ENCODE results near the gene PSMA3. TPM values are rescaled to one million over a fixed set of nuclear protein-coding genes. Genes with fewer than 3 reads are reported as not detected.

The PSMA3 gene
- total and polyA plus RNA-seq, 10 of the 15 experiments (the other 5 are each of a cell fraction or from before 2014, with no cell fraction given), result 142 to 936 (median 400) TPM

DNA sequence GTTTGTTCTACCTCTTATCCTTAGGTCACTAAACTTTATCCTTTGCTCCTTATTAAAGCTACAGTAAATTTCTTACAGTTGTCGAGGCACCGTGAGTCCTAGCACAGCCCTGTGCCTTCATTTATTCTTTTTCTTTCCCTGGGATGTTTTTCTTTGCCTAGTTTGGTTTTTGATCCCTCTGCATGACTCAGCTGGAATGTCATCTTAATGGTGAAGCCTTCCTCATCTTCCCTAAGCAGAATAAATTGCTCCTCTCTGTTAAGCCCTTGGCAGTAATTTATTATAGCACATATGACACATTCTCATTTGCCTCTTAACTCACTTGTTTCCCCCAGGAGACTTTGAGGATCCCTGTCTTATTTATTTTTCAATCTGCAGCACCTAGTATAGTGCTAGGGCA, 28.1 kb upstream of the PSMA3 start (continued):
- TF ChIP-seq MTA2 (IDR thresholded peaks at IDR 0.05; ENCODE audit: low read depth) (no peak), PAX8 (IDR thresholded peaks at IDR 0.05) (no peak), CTCF (IDR thresholded peaks at IDR 0.05 in 2 of 3, conservative IDR thresholded peaks at IDR 0.05 in 1 of 3; ENCODE audit: control insufficient read depth in 2 of 3, extremely low read depth in 1 of 3, insufficient read depth in 1 of 3, low read depth in 3 of 3, low read length in 3 of 3) (no peak), PAX5 (IDR thresholded peaks at IDR 0.05; ENCODE audit: borderline replicate concordance, low read depth, low read length) (no peak), WRNIP1 (IDR thresholded peaks at IDR 0.05; ENCODE audit: borderline replicate concordance, low read depth, low read length) (no peak), SKIL (IDR thresholded peaks at IDR 0.05; ENCODE audit: low read depth, poor library complexity, severe bottlenecking) (no peak)

- H3K4me3 ChIP-seq, result no peak overlapping the region
- ChIA-PET POLR2A (interaction anchor here (1.4 kb wide), 1 partner anchor 17 kb away, joined by 3 read pairs; the partner anchor contains the start of gene PSMA3), RAD21 (ENCODE audit: unreplicated experiment) (interaction anchor here (0.6 kb wide), 1 partner anchor 151 kb away, joined by 3 read pairs; no protein-coding TSS in a partner anchor), CTCF (no interaction called here), SMC1A (ENCODE audit: uncharacterized antibody, unreplicated experiment) (interaction anchor here (1.0 kb wide), 1 partner anchor 8 kb away, joined by 3 read pairs; no protein-coding TSS in a partner anchor)
- H2AFZ ChIP-seq (ENCODE audit: control insufficient read depth, low read depth, low read length), result no peak overlapping the region
- no peaks in the 10 kb centered on the region for H3K9me3 ChIP-seq (replicated peaks; ENCODE audit: control insufficient read depth, insufficient read depth, low read length)
- no peaks in the 10 kb centered on the region for H3K27me3 ChIP-seq (replicated peaks in 1 of 2; ENCODE audit: control insufficient read depth in 2 of 2, insufficient read depth in 2 of 2, low read length in 1 of 2)
- no peak overlapping the region for H3K27ac ChIP-seq (ENCODE audit: control insufficient read depth, insufficient read depth)
- no peaks in the 10 kb centered on the region for H3K4me1 ChIP-seq (ENCODE audit: control insufficient read depth, insufficient read depth, low read length)
- no peak for TF ChIP-seq RAD21 (IDR thresholded peaks at IDR 0.05; ENCODE audit: insufficient read depth, low read depth, low read length)
- no peaks in the 10 kb centered on the region for H4K20me1 ChIP-seq (ENCODE audit: control insufficient read depth, insufficient read depth)
- 97% methylated on average over 5 of the region's 5 CpGs for WGBS (ENCODE audit: insufficient coverage, insufficient replicate concordance, low lambda C conversion rate, missing lambda C conversion rate)
- H3K4me2 ChIP-seq (ENCODE audit: control insufficient read depth, insufficient read depth), result no peak overlapping the region
- H3K36me3 ChIP-seq (ENCODE audit: control insufficient read depth in 2 of 2, insufficient read depth in 2 of 2, low read length in 1 of 2), result no peaks in the 10 kb centered on the region; a peak in 1 of 4 replicates
- H3K9ac ChIP-seq (ENCODE audit: control insufficient read depth, insufficient read depth, low read length), result no peak overlapping the region
- FAIRE-seq (no peak), ATAC-seq (no peak), DNase-seq (ENCODE audit: low read depth, low spot score) (no peak)
- H3K79me2 ChIP-seq (ENCODE audit: control insufficient read depth, insufficient read depth, low read length), result no peaks in the 10 kb centered on the region
- no TSS peak for BruUV-seq (replicated peaks)
- in situ Hi-C loops (cut with MboI), result no loop called here
- intact Hi-C loops (cut with micrococcal nuclease; ENCODE audit: unreplicated experiment), result no loop called here
Observed at GRCh38 chr14:58227096-58227819, 17.4 kb upstream of the PSMA3 start.
